Thymus (tissue), 2 donors: Measurements from ENCODE around the gene SMIM32. TPM values are rescaled to one million over a fixed set of nuclear protein-coding genes. Genes with fewer than 3 reads are reported as not detected.

Source experiments
- polyA plus RNA-seq: library from polyadenylated mRNA; stranded (reverse); fragments of 200-250 nt; gene quantifications from one replicate; pipeline ENCODE4 v1.2.3, GENCODE V29; 2013
- total RNA-seq: library from RNA; stranded (reverse); fragments of 120-200 nt; gene quantifications from one replicate; pipeline ENCODE4 v1.2.4, GENCODE V29; 2013
- donor health status: healthy.

The SMIM32 gene
- total and polyA plus RNA-seq, 2 donors: 0.05 TPM; not detected in 1

Other genes with a start within 250 kb of the SMIM32 start
- not detected for gene LECT2, start 238.2 kb downstream of the SMIM32 start, total RNA-seq
- gene LECT2, start 238.2 kb downstream of the SMIM32 start, polyA plus RNA-seq: not detected
- 76.8 TPM for gene TGFBI, start 164.2 kb downstream of the SMIM32 start, total RNA-seq
- gene TGFBI, start 164.2 kb downstream of the SMIM32 start, polyA plus RNA-seq: 294 TPM
- gene SMAD5, start 60.3 kb downstream of the SMIM32 start, total RNA-seq: 20.1 TPM
- gene SMAD5, start 60.3 kb downstream of the SMIM32 start, polyA plus RNA-seq: 12.2 TPM
- gene TRPC7, start 172.4 kb upstream of the SMIM32 start, total RNA-seq: 0.09 TPM
- 0.07 TPM for gene TRPC7, start 172.4 kb upstream of the SMIM32 start, polyA plus RNA-seq